ENCODE data around the gene THBS3.
"Not testable (repeated sequence)": the region's sequence is repeated elsewhere in the genome, so short reads cannot be mapped to it uniquely, and the experiment has no call there.

Gene THBS3

GRCh38 chr1:155193275-155193990 is 14.3 kb downstream of the THBS3 start:
- H3K4me1 ChIP-seq (ENCODE audit: insufficient read depth, low read length, poor library complexity, severe bottlenecking) = peaks cover 16% of the 10 kb centered on the region
- no peaks in the 10 kb centered on the region for H3K36me3 ChIP-seq (ENCODE audit: insufficient read depth, low read length)
- peak overlapping the region; percentile 93 for H3K4me2 ChIP-seq (ENCODE audit: low read depth, low read length, poor library complexity, severe bottlenecking)
- no peaks in the 10 kb centered on the region for H4K20me1 ChIP-seq (ENCODE audit: insufficient read depth, low read length, poor library complexity, severe bottlenecking)
- no peak for TF ChIP-seq EZH2phosphoT487 (IDR thresholded peaks at IDR 0.05; ENCODE audit: borderline replicate concordance)
- TF ChIP-seq, protein P1, sequence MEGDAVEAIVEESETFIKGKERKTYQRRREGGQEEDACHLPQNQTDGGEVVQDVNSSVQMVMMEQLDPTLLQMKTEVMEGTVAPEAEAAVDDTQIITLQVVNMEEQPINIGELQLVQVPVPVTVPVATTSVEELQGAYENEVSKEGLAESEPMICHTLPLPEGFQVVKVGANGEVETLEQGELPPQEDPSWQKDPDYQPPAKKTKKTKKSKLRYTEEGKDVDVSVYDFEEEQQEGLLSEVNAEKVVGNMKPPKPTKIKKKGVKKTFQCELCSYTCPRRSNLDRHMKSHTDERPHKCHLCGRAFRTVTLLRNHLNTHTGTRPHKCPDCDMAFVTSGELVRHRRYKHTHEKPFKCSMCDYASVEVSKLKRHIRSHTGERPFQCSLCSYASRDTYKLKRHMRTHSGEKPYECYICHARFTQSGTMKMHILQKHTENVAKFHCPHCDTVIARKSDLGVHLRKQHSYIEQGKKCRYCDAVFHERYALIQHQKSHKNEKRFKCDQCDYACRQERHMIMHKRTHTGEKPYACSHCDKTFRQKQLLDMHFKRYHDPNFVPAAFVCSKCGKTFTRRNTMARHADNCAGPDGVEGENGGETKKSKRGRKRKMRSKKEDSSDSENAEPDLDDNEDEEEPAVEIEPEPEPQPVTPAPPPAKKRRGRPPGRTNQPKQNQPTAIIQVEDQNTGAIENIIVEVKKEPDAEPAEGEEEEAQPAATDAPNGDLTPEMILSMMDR (conservative IDR thresholded peaks at IDR 0.05; ENCODE audit: low read length) = peak; percentile 94
- H3K79me2 ChIP-seq (ENCODE audit: insufficient read depth, low read length) = no peaks in the 10 kb centered on the region
- peak overlapping the region; percentile 74 for H3K9ac ChIP-seq (ENCODE audit: low read depth, low read length, poor library complexity, severe bottlenecking)
- H3K4me3 ChIP-seq (ENCODE audit: low read length, poor library complexity, severe bottlenecking) = peak overlapping the region; percentile 74
- H3K9me3 ChIP-seq (ENCODE audit: insufficient read depth, low read depth, low read length) = no peaks in the 10 kb centered on the region
- H2AFZ ChIP-seq (ENCODE audit: low read length) = peak overlapping the region; percentile 96
- no peaks in the 10 kb centered on the region for H3K9me2 ChIP-seq (replicated peaks; ENCODE audit: low read depth, low read length)
- H3F3A ChIP-seq (ENCODE audit: low read depth) = no peaks in the 10 kb centered on the region
- no peaks in the 10 kb centered on the region for H3K27me3 ChIP-seq (ENCODE audit: insufficient read depth, low read length, poor library complexity, severe bottlenecking)

DNA sequence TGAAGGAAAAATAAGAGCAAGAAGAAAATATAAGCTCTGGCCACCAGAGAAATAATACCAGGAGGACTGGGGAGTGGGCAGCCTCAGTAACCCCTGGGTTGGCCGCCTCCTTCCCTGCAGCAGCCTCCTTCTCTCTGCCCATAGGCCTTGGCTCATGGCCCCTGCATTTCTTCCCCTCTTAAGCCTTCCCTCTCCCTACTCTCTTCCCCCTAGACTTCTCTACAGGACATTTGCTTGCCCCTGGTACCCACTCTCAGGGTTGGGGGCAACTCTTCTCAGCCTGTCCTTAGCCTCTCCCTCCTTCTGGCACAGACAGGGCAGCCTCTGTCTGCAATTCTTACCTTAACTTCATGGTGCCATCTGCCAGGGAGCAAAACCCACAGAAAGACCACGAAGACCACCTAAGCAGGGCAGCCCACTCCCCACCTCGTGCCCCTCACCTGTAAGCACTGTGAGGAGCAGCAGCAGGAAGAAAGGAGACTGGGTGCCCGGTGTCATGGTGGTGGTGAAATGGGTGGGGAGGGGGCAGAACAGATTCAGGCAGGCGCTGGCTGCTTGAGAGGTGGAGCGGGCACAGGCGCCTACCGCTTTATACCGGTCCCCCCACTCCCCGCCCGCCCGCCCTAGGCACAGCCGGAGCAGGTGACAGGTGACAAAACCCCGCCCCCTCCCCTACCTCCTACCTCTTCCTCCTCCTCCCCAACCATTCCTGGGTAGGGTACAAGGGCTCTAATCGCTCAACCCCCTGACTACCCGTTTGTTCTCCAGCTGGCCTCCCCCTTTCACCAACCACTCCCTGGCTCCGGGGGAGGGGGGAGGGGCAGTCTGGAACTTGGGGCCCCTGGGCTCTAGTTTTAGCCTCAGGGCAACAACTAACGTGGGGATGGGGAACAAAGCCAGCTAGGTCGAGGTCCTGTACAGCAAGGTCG is 15.1 kb downstream of the THBS3 start:
- Histone ChIP-seq H3K9ac (ENCODE audit: low read depth, low read length, poor library complexity, severe bottlenecking) (peak overlapping the region; percentile 74), H3F3A (ENCODE audit: low read depth) (no peaks in the 10 kb centered on the region), H3K4me1 (ENCODE audit: insufficient read depth, low read length, poor library complexity, severe bottlenecking) (peaks cover 16% of the 10 kb centered on the region), H3K79me2 (ENCODE audit: insufficient read depth, low read length) (no peaks in the 10 kb centered on the region), H3K4me3 (ENCODE audit: low read length, poor library complexity, severe bottlenecking) (peak overlapping the region; percentile 74), H3K27me3 (ENCODE audit: insufficient read depth, low read length, poor library complexity, severe bottlenecking) (no peaks in the 10 kb centered on the region), H3K9me2 (replicated peaks; ENCODE audit: low read depth, low read length) (no peaks in the 10 kb centered on the region), H4K20me1 (ENCODE audit: insufficient read depth, low read length, poor library complexity, severe bottlenecking) (no peaks in the 10 kb centered on the region), H2AFZ (ENCODE audit: low read length) (peak overlapping the region; percentile 96), H3K9me3 (ENCODE audit: insufficient read depth, low read depth, low read length) (no peaks in the 10 kb centered on the region), H3K4me2 (ENCODE audit: low read depth, low read length, poor library complexity, severe bottlenecking) (peak overlapping the region; percentile 93), H3K36me3 (ENCODE audit: insufficient read depth, low read length) (no peaks in the 10 kb centered on the region)
- TF ChIP-seq, protein P1 (conservative IDR thresholded peaks at IDR 0.05; ENCODE audit: low read length) = no peak
- TF ChIP-seq EZH2phosphoT487 (IDR thresholded peaks at IDR 0.05; ENCODE audit: borderline replicate concordance) = no peak

DNA sequence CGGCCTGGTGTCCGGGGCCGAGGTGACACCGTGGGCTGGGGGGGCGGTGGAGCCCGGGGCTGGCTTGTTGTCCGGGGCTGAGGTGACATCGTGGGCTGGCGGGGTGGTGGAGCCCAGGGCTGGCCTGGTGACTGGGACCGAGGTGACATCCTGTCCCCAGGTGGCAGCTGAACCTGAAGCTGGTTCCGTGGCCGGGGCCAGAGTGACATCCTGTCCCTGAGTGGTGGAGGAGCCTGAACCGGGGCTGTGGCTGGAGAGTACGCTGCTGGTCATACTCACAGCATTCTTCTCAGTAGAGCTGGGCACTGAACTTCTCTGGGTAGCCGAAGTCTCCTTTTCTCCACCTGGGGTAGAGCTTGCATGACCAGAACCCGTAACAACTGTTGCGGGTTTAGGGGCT is 15.8 kb downstream of the THBS3 start:
- TF ChIP-seq EZH2phosphoT487 (IDR thresholded peaks at IDR 0.05; ENCODE audit: borderline replicate concordance) = no peak
- TF ChIP-seq, protein P1 (conservative IDR thresholded peaks at IDR 0.05; ENCODE audit: low read length) = no peak

GRCh38 chr1:155189926-155190325 is 17.8 kb downstream of the THBS3 start:
- H3K9ac ChIP-seq (ENCODE audit: low read depth, low read length, poor library complexity, severe bottlenecking); H3F3A ChIP-seq (ENCODE audit: low read depth); H3K4me2 ChIP-seq (ENCODE audit: low read depth, low read length, poor library complexity, severe bottlenecking); H3K79me2 ChIP-seq (ENCODE audit: insufficient read depth, low read length); H3K4me3 ChIP-seq (ENCODE audit: low read length, poor library complexity, severe bottlenecking); H3K9me2 ChIP-seq (replicated peaks; ENCODE audit: low read depth, low read length); H4K20me1 ChIP-seq (ENCODE audit: insufficient read depth, low read length, poor library complexity, severe bottlenecking); H3K36me3 ChIP-seq (ENCODE audit: insufficient read depth, low read length); H3K27me3 ChIP-seq (ENCODE audit: insufficient read depth, low read length, poor library complexity, severe bottlenecking); H3K9me3 ChIP-seq (ENCODE audit: insufficient read depth, low read depth, low read length); H2AFZ ChIP-seq (ENCODE audit: low read length): not testable (repeated sequence)
- H3K4me1 ChIP-seq (ENCODE audit: insufficient read depth, low read length, poor library complexity, severe bottlenecking) = peaks cover 16% of the 10 kb centered on the region

More for the DNA sequence above, 15.8 kb downstream of the THBS3 start:
- no peaks in the 10 kb centered on the region for H4K20me1 ChIP-seq (ENCODE audit: insufficient read depth, low read length, poor library complexity, severe bottlenecking)
- H3K36me3 ChIP-seq (ENCODE audit: insufficient read depth, low read length) = no peaks in the 10 kb centered on the region
- H3K27me3 ChIP-seq (ENCODE audit: insufficient read depth, low read length, poor library complexity, severe bottlenecking) = no peaks in the 10 kb centered on the region
- peaks cover 16% of the 10 kb centered on the region for H3K4me1 ChIP-seq (ENCODE audit: insufficient read depth, low read length, poor library complexity, severe bottlenecking)
- no peaks in the 10 kb centered on the region for H3F3A ChIP-seq (ENCODE audit: low read depth)
- H3K9me3 ChIP-seq (ENCODE audit: insufficient read depth, low read depth, low read length) = no peaks in the 10 kb centered on the region
- H3K4me3 ChIP-seq (ENCODE audit: low read length, poor library complexity, severe bottlenecking) = no peak overlapping the region
- H3K79me2 ChIP-seq (ENCODE audit: insufficient read depth, low read length) = no peaks in the 10 kb centered on the region
- no peaks in the 10 kb centered on the region for H3K9me2 ChIP-seq (replicated peaks; ENCODE audit: low read depth, low read length)
- H3K4me2 ChIP-seq (ENCODE audit: low read depth, low read length, poor library complexity, severe bottlenecking) = no peak overlapping the region
- no peak overlapping the region for H3K9ac ChIP-seq (ENCODE audit: low read depth, low read length, poor library complexity, severe bottlenecking)
- no peak overlapping the region for H2AFZ ChIP-seq (ENCODE audit: low read length)

All from Loucy (cell line).